HG02588 (cell line): Measurements from ENCODE around the gene IRF2BP2.

Experiments used
- ATAC-seq: cut with Tn5 transposase; IDR thresholded peaks from one replicate; pipeline ENCODE4 v1.9.1; 2021; ENCODE audit warnings: mild to moderate bottlenecking, moderate library complexity; ENCODE audit not compliant: unreplicated experiment

Gene IRF2BP2

GRCh38 chr1:234585330-234586055, 24.5 kb downstream of the IRF2BP2 start:
- no peak for ATAC-seq

- ATAC-seq: no peak
These were observed 25.1 kb downstream of the IRF2BP2 start for GRCh38 chr1:234584926-234585325.

GRCh38 chr1:234584420-234584805, 25.6 kb downstream of the IRF2BP2 start:
- ATAC-seq: no peak

- no peak for ATAC-seq
These were observed 26.1 kb downstream of the IRF2BP2 start for GRCh38 chr1:234583755-234584419.

- no peak for ATAC-seq
These were observed 27.2 kb downstream of the IRF2BP2 start for GRCh38 chr1:234582681-234583301.

GRCh38 chr1:234582186-234582585, 27.8 kb downstream of the IRF2BP2 start:
- ATAC-seq: no peak

GRCh38 chr1:234581063-234581714, 28.8 kb downstream of the IRF2BP2 start:
- ATAC-seq: no peak

- no peak for ATAC-seq
These were observed 30.0 kb downstream of the IRF2BP2 start for GRCh38 chr1:234579967-234580366.

- ATAC-seq: no peak
These were observed 31.2 kb downstream of the IRF2BP2 start for GRCh38 chr1:234578735-234579134.

GRCh38 chr1:234578087-234578486, 31.9 kb downstream of the IRF2BP2 start:
- no peak for ATAC-seq

- no peak for ATAC-seq
These were observed 36.2 kb downstream of the IRF2BP2 start for GRCh38 chr1:234573711-234574299.

GRCh38 chr1:234572966-234573365, 37.0 kb downstream of the IRF2BP2 start:
- no peak for ATAC-seq

GRCh38 chr1:234571702-234572101, 38.3 kb downstream of the IRF2BP2 start:
- ATAC-seq: no peak

- no peak for ATAC-seq
These were observed 39.5 kb downstream of the IRF2BP2 start for GRCh38 chr1:234570329-234571120.

- ATAC-seq: no peak
These were observed 41.6 kb downstream of the IRF2BP2 start for GRCh38 chr1:234568345-234568744.

GRCh38 chr1:234565132-234565531, 44.8 kb downstream of the IRF2BP2 start:
- no peak for ATAC-seq

GRCh38 chr1:234564035-234565029, 45.6 kb downstream of the IRF2BP2 start:
- no peak for ATAC-seq

- ATAC-seq: no peak
These were observed 47.6 kb downstream of the IRF2BP2 start for GRCh38 chr1:234562334-234562733.

GRCh38 chr1:234561319-234561718, 48.7 kb downstream of the IRF2BP2 start:
- no peak for ATAC-seq
